Measurements from ENCODE around the gene ANKRD65.
A peak's percentile ranks its signal among the peaks of the same experiment; 100 is the strongest.
"Not testable (repeated sequence)": the region's sequence is repeated elsewhere in the genome, so short reads cannot be mapped to it uniquely, and the experiment has no call there.

ANKRD65 gene

DNA sequence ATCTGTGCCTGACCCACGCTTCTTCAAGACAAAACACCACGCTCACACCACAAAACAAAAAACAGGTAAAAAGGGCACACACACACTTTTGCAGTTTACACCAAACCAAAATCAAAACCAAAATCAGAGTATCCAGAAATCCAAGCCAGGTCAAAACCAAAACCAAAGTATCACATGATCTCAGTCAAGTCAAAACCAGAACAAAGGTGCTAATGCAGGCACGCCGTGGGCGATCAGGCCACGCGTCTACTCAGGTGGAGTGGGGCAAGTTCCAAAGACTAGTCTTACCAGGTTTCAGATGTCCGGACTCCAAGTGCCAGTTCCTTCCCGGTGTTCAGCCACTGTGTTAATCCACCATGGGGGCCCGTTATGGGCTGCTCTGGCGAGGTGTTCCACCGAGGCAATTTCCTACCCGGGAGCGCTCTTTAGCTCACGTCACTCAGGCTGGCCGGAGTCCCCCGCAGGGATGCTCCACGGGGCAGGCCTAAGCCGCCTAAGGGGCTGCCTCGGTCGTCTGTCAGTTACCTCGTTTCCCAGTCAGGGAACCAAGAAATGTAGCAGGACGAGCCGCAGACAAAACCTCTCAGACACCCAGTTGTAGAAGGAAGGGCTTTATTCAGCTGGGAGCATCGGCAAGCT lies 3.1 kb downstream of the ANKRD65 start:
- DNase-seq (ENCODE audit: low read depth in 2 of 2) = not testable (repeated sequence)

DNA sequence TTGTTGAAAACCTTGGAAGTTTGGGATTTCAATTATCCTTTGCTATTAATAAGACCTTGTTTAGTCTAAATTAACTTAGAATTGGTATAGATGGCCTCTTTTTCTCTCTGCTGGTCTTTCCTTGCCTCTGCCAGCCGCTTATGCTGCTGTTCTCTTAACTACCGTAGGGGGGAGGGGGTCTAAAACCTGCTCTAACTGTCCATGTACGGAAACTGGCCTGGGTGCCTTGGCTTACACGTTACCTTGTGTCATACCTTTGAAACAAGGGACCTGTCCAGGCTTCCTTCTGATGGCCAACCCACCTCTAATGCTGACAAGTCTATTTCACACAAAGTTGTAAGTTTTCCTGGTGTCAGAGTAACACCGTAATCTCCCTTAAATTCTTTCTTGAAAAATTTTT lies 3.7 kb downstream of the ANKRD65 start:
- not testable (repeated sequence) for DNase-seq (ENCODE audit: low read depth in 2 of 2)

DNA sequence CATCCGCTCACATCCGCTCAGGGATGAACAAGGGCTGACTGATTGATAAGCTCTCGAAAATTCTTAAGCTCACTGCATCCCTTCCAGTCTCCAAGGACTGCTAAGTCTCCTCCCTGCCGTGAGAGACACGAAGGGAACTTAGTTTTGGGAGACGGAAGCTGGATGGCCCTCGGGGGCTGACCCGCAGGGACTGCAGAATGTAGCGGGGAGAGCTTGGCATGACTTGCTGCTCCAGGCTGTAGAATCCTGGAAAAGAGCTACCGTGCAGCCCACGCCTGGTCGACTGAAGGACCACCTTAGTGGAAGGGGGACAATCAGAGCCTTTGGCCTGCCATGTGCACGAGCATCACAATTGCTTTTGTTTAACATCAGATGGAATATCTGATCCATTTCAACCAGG lies 5.3 kb downstream of the ANKRD65 start:
- DNase-seq (ENCODE audit: low read depth in 2 of 2) = no peak

DNA sequence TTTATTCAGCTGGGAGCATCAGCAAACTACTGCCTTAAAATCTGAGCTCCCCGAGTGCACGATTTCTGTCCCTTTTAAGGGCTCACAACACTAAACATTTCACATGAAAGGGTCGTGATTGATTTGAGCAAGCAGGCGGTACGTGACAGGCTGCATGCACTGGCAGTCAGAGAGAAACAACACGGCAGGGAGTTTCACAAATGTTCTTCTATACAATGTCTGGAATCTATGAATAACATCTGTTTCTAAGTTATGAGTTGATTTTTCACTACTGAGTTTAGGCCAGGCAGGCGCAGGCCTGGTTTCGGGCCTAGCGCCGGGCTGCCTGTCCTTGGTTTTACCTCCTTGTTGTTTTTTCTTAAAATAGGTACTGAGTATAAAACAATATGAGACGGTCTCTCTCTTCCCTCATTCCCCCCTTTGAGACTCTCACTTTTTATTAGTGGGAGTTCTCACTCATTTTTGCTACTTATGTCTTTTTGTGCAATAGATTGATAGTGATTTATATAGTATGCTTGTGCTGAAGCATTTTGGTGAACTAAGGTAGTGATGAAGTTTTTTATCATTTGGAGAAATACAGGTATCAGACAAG lies 8.7 kb downstream of the ANKRD65 start:
- DNase-seq (ENCODE audit: low read depth in 2 of 2) = not testable (repeated sequence)

DNA sequence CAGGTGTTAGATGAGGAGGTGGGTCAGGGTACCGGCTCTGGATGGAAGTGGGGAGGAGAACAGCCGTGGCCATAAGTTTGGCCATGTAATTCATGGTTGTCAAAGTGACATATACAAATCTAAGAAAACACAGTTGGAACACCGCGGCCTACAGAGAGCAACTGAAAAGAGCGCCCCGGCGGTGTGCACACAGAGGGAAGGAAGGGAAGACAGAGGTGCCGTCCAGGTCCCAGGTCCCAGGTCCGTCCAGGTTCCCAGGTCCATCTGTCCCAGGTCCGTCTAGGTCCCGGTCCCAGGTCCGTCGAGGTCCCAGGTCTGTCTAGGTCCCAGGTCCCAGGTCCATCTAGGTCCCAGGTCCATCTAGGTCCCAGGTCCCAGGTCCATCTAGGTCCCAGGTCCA lies 9.4 kb downstream of the ANKRD65 start:
- no peak for DNase-seq (ENCODE audit: low read depth in 2 of 2)

DNA sequence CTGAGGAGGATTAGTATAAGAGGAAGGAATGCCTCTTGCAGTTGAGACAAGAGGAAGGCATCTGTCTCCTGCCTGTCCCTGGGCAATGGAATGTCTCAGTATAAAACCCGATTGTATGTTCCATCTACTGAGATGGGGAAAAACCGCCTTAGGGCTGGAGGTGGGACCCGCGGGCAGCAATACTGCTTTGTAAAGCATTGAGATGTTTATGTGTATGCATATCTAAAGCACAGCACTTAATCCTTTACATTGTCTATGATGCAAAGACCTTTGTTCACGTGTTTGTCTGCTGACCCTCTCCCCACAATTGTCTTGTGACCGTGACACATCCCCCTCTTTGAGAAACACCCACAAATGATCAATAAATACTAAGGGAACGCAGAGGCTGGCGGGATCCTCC lies 10.8 kb downstream of the ANKRD65 start:
- DNase-seq (ENCODE audit: low read depth in 2 of 2) = not testable (repeated sequence)

DNA sequence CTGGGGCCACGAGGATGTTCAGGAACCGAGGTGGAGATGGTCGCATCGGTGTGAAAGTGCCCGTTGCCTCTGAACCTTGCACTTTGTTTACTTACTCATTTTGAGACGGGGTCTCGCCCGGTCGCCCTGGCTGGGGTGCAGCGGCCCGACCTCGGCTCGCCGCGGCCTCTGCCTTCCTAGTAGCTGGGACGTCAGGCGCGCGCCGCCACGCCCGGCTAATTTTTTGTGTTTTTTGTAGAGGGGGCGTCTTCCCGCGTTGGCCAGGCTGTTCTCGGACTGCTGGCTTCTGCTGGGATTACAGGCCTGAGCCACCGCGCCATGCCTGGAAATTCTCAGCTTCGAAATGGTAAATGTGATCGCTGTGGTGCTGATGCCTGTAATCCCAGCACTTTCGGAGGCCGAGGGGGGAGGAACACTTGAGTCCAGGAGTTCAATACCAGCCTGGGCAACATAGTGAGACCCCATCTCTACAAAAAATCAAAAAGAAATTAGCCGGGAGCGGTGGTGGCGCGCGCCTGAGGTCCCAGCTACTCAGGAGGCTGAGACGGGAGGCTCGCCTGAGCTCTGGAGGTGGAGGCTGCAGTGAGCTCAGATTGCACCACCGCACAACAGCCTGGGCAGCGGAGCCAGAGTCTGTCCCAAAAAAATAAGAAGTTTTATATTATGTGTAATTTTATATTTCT lies 13.3 kb downstream of the ANKRD65 start:
- DNase-seq (ENCODE audit: low read depth in 2 of 2) = no peak

DNA sequence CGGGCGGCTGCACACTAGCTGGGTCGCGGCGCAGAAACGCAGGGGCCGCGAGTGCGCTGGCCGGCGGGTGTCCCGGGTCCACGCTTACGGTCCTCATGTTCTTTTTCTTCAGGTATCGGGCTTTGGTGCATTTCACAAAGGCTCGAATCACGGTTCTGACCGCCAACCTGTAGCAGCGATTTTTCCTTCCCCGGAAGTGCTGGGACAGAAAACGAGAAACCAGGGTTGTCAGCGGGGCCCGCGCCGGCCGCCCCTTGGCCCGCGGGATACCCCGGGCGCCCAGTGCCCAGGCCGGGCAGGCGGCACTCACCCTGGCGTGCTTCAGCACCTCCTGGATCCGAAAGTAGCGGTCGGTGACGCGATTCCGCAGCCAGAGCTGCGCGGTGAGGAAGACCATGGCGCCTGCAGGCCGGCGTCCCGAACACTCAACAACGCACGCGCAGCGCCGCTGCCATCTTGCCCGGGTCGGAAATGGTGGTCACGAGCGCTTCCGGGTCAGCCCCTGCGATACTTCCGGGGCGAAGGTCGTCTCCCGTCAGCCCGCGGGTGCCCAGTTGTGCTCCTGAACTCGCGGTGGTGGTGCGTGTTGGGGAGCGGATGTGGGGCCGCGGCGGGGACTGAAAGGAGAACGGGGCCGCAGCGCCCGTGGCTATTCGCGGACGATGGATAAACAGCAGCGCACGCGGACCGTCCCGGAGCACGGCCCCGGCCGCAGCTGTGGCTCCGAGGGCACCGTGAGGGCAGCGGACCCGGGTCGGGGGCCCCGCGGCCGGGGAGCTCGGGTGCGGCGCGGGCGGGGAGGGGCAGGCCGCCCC lies 14.0 kb downstream of the ANKRD65 start, which contains the start of gene MRPL20:
MRPL20 (minus strand) TSS at position 473 of the 815 bp plus-strand sequence; CDS start at position 397, 76 bp downstream.
- DNase-seq (ENCODE audit: low read depth in 2 of 2) = peak; percentile 92 to 94

DNA sequence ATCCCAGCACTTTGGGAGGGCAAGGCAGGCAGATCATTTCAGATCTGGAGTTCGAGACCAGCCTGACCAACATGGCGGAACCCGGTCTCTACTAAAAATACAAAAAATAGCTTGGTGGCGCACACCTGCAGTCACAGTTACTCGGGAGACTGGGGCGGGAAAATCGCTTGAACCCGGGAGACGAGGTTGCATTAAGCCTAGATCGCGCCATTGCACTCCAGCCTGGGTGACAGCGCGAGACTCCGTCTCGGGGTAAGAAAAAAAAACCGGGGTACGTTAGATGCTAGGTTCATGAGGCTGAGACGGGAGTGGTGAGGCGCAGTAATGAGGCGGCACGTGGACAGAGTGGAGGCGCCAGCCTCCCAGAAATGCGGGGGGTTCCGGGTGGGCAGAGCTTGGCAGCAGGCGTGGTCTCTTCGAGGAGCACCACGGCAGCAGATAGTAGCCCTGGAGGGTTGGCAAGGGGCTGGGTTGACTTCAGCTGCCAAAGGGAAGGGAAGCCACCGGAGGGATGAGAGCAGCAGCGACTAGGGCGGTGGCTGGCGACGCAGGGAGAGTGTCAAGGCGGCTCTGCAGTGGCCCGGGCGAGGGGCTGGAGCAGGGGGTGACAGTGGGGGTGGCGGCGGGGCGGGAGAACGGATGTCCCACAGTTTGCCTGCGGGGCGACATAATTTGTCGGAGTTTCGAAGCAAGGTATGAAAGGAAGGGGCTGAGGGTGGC lies 14.8 kb downstream of the ANKRD65 start:
- no peak for DNase-seq (ENCODE audit: low read depth in 2 of 2)

DNA sequence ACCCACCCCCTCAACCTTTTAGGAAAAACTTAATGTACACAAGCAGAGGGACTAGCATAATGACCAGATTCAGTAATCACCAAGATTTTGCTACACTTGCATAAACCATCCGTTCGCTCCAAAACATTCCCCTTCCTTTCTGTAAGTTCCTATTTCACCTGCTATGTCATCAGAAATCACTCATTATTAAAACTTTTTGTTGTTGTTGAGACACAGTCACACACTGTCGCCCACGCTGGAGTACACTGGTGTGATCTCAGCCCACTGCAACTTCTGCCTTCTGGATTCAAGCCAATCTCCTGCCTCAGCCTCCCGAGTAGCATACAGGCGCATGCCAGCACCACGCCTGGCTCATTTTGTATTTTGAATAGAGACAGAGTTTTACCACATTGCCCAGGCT lies 17.4 kb downstream of the ANKRD65 start:
- no peak for DNase-seq (ENCODE audit: low read depth in 2 of 2)

DNA sequence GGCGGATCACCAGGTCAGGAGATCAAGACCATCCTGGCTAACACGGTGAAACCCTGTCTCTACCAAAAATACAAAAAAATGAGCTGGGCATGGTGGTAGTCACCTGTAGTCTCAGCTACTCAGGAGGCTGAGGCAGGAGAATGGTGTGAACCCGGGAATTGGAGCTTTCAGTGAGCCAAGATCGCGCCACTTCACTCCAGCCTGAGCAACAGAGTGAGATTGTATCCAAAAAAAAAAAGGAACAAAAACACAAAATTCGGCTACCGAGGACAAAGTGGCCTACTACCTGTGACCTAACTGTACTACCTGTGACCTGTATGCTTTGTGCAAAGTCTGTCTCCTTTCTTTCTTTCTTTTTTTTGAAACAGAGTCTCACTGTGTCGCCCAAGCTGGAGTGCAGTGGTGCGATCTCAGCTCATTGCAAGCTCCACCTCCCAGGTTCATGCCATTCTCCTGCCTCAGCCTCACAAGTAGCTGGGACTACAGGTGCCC lies 18.1 kb downstream of the ANKRD65 start:
- not testable (repeated sequence) for DNase-seq (ENCODE audit: low read depth in 2 of 2)

DNA sequence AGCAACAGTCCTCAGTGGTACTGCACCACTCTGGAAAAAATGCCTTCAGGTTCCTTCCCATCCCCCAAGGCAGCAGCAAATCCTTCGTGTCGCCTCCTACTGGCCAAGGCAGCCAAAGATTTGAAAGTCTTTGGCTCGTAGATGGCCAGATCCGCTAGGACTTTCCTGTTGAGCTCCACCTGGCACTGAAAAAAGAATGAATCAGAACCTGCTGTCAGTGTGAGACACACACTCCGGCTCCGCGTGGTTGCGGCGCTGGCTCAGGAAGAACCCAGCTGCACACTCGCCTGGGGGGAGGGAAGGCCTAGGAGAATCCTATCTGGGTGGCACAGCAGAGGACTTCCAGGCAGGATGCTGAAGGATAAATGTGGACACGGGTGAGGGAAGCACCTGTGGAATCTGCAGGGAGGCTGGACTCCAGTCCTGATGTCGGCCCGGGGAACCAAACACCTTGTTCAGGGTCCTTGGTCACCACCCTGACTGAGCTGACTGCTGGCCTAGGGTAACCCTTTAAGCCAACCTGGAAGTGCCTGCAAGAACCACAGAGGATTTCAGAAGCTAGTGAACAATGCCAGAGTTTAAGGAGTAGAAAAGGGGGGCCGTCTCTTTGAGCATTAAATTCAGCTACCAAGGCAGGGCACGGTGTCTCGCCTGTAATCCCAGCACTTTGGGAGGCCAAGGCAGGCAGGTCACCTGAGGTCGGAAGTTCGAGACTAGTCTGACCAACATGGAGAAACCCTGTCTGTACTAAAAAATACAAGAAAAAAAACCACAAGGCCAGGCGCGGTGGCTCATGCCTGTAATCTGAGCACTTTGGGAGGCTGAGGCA lies 18.8 kb downstream of the ANKRD65 start:
- peak in 1 of 2 donors; percentile 45 for DNase-seq (ENCODE audit: low read depth in 2 of 2)

DNA sequence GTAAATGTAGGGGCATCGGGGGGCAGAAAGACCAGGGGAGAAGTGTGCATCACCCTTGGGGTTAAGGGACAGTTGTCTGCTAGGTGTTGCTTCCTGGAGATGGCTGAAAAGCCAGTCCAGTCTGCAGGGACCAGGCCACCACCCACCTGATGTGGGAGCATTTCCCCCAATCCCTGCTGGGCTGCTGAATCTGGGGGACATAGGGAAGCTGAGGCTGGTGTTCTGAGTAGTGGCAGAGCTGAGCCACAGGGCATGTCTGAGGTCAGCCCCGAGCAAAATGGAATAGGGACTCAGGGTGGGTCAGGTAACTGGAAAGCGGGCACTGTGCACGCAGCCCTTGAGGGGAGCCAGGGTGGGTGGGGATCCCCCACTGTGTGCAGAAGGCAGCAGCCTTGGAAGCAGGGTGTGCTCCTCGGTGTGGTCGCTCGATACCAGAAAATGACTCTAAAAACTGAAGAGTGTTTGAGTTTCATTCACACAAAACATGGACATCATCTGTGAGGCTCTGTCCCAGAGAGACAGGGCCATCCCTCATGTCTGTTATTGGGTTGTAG lies 19.5 kb downstream of the ANKRD65 start:
- no peak for DNase-seq (ENCODE audit: low read depth in 2 of 2)

DNA sequence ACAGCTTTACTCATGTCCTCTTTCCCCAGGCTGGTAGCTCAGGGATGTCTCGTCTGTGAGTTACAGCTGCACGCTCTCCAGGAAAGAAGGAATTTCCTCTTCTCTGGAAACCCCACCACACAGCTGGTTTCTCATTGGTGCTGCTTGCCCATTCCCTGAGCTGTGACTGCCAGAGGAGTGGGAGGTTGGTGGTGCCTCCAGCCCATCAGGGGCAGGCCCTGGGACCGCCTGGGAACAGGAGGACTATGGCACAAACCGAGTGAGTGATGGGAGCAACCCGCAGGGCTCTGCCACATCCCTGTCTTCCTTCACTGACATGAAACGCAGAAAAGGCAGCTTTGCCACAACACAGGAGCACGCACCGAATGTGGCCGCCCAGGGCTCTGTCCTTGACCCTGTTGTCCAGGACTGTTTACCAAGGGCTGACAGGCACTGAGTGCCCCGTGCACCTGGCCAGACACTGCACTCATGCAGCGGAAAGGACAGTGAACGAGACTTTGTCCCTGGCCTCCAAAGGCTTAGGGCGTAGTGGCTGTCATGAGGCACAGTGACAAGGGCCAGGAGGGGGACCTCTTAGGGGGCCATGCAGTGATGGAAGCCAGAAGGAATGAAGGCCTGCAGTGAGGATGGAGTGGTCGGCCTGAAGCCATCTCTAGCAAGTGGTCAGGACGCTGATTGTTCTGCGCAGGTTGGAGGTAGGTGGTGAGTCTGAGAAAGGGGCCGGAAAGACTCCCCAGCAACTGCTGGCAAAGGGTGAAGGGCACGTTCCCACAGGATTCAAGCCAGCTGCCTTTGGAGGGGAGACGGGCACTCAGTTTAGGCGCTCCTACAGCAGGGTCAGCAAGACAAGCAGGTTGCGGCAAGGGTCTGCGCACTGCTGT lies 20.3 kb downstream of the ANKRD65 start:
- DNase-seq (ENCODE audit: low read depth in 2 of 2) = no peak

DNA sequence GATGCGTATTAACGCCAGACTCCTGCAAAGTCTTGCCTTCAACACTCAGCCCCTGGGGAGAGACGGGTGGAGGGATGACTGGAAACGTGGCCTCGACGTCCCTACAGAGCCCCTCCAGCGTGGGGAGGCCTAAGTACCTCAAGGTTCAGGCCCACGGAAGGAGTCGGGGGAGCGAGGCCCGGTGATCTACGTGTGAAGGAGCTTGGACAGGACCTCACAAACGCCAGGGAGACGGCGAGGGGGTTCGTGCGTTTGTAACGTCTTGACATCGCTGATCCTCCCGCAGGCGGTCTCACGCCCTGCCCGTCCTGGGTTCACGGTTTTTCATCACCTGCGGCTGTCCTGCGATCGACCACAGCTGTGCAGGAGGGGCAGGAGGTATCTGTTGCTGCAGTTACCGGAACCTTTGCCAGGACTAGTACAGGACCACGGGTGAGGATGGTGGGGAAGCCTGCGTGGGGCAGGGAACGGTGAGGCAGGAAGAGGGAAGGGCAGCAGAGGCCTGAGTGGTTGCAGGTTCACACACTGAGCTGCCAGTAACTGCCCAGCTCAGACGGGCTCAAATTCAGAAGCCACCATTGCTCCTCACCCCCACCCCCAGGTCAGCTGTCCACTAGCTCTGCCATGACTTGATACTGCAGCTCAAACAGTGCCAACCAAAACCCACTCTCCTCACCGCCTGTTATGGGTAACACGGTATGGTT lies 21.1 kb downstream of the ANKRD65 start:
- DNase-seq (ENCODE audit: low read depth in 2 of 2) = no peak

DNA sequence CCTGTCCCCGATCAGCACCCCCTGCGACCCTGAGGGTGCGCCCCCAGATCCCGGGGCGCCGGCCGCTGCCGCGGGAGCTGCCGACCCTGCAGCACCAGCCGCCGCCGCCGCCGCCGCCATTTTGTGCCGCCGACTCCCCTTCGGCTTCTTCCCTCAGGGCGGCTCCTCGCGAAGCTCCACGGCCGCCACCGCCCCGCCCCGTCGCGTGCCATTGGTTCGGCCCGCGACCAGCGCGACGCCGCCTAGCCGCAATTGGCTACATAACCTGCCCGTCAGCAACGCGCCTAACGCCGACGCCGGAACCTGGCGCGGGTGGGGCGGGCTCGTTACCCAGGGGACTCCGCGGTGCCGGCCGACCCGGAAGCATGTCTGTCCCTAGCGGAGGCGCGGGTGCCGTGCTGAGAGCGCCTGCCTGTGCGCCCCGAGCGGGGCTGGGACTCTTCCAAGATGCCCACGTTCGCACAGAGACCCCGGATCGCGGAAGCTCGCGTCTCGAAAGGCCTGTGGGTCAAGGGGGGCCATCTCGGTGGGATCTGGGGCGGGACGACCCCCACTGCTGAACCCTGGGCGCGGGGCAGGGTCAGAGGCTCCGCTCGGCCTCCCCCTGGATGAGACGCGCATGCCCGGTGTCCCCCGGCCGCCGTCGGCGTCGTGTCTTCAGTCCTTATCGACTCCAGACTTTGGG lies 21.7 kb downstream of the ANKRD65 start, which contains the start of gene CCNL2:
CCNL2 (minus strand) TSS at position 149 of the 685 bp plus-strand sequence; CDS start at position 120, 29 bp downstream.
- peak; percentile 99 to 100 for DNase-seq (ENCODE audit: low read depth in 2 of 2)

DNA sequence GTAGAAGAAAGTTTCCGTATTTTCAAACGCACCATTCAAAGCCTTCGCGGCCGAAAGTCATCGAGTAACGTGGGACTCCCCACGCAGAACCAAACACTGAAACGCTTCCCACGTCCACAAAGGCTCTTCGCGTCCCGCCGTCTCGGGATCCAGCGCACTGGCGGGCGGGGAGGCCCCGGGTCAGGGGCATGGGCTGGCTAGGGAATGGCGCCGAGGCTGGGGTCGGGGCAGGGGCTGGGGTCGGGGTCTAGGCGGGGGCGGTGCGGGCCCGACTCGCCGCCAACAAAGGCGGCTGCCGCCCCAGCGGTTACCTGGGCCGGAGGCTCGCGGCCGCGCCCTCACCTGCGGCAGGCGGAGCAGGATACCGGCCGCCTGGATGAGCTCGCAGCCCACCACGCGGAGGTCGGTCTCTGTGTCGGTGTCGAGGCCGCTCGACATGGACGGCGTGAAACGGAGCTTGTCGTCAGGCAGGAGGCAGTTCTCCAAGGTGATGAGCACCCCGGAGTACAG lies 22.3 kb downstream of the ANKRD65 start:
- DNase-seq (ENCODE audit: low read depth in 2 of 2) = no peak

Measured in stimulated activated CD4-positive, alpha-beta T cell treated with anti-CD3 and anti-CD28 coated beads, Interleukin-4, amount 100 ng/mL, for 48 hours (primary cell).